ENCODE data around the gene C14orf180.

Gene C14orf180

GRCh38 chr14:104557086-104557485 is 22.5 kb upstream of the C14orf180 start:
- Histone ChIP-seq H3K9me3 (no peaks in the 10 kb centered on the region), H3K4me3 (ENCODE audit: low read depth, low read length) (no peak overlapping the region), H3K4me1 (peaks cover 22% of the 10 kb centered on the region), H3K36me3 (no peaks in the 10 kb centered on the region), H3K27me3 (no peaks in the 10 kb centered on the region)
- TF ChIP-seq CTCF (IDR thresholded peaks at IDR 0.05; ENCODE audit: low read depth, low read length): no peak
- peak; percentile 3 for DNase-seq

- H3K4me3 ChIP-seq (ENCODE audit: low read depth, low read length): no peak overlapping the region
- H3K27me3 ChIP-seq: no peaks in the 10 kb centered on the region
- peaks cover 26% of the 10 kb centered on the region for H3K4me1 ChIP-seq
- H3K9me3 ChIP-seq: no peaks in the 10 kb centered on the region
- no peaks in the 10 kb centered on the region for H3K36me3 ChIP-seq
- peak; percentile 1 for DNase-seq
- TF ChIP-seq CTCF (IDR thresholded peaks at IDR 0.05; ENCODE audit: low read depth, low read length): no peak
Measured at GRCh38 chr14:104557766-104558165, 21.8 kb upstream of the C14orf180 start.

- Histone ChIP-seq H3K36me3 (no peaks in the 10 kb centered on the region), H3K9me3 (no peaks in the 10 kb centered on the region), H3K4me3 (ENCODE audit: low read depth, low read length) (no peak overlapping the region), H3K4me1 (peaks cover 30% of the 10 kb centered on the region), H3K27me3 (no peaks in the 10 kb centered on the region)
- TF ChIP-seq CTCF (IDR thresholded peaks at IDR 0.05; ENCODE audit: low read depth, low read length): no peak
- DNase-seq: peak; percentile 6
Measured at GRCh38 chr14:104558231-104559027, 21.1 kb upstream of the C14orf180 start.

GRCh38 chr14:104559028-104559803 is 20.3 kb upstream of the C14orf180 start:
- Histone ChIP-seq H3K27me3 (no peaks in the 10 kb centered on the region), H3K9me3 (no peaks in the 10 kb centered on the region), H3K4me3 (ENCODE audit: low read depth, low read length) (no peak overlapping the region), H3K4me1 (peaks cover 35% of the 10 kb centered on the region), H3K36me3 (no peaks in the 10 kb centered on the region)
- DNase-seq: peak; percentile 5
- TF ChIP-seq CTCF (IDR thresholded peaks at IDR 0.05; ENCODE audit: low read depth, low read length): no peak

- Histone ChIP-seq H3K27me3 (no peaks in the 10 kb centered on the region), H3K9me3 (no peaks in the 10 kb centered on the region), H3K4me1 (peaks cover 34% of the 10 kb centered on the region), H3K36me3 (no peaks in the 10 kb centered on the region), H3K4me3 (ENCODE audit: low read depth, low read length) (no peak overlapping the region)
- DNase-seq: peak; percentile 6
- no peak for TF ChIP-seq CTCF (IDR thresholded peaks at IDR 0.05; ENCODE audit: low read depth, low read length)
Measured at GRCh38 chr14:104559804-104560585, 19.6 kb upstream of the C14orf180 start.

All from BE2C (cell line).